NCI-H1417 treated with DMSO at 0.1 percent for 48 hours (cell line): ENCODE results near the gene ESPNL.
"Not testable (repeated sequence)": the region's sequence is repeated elsewhere in the genome, so short reads cannot be mapped to it uniquely, and the experiment has no call there.

Experiments
- DNase-seq: peaks from one replicate; lab custom pipeline; 2025; lab: John Stamatoyannopoulos, UW

Gene ESPNL

DNA sequence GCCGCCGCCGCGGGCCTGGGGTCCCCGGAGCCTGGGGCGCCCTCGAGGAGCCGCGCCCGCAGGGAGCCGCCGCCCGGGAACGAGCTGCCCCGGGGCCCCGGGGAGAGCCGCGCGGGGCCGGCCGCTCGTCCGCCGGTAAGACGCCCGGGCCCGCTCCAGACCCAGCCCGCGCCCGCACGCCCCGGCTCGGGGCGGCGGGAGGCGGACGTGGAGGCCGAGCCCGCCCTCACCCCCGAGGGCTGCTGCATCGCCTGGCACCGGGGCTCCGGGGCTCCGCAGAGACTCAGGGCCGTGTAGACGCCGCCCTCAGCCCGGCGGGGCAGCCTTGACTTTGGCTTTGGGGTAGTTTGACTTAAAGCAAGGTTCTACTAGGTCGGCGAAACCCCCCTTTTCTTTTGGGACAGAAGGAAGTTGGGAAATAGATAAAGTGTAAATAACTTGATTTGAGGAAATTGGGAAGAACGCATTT, 59.0 kb downstream of the ESPNL start:
- DNase-seq = no peak

DNA sequence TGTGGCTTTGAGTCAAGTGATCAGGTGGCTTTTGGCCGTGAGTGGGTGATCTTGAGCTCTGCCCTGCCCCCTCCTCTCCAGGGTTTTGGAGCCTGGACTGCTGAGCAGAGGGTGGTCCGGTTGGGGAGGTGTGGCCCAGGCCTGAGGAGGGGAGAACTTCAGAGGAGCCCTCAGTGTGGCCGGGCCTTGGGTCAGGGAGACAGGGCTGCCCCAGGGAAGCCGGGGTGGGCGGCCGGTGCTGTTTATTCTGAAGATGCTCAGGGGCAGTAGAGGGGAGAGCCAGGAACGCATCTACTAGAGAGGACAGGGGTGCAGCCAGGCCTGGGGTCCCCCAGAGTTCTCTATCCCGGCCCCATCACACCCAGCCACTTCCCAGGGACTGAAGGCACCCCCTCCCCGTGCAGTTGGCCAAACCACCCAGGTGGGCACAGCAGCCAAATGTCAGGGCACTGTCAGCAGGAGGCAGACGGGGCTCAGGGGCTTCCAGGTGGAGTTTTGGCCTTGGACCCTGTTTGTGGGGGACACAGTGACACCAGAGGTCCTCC, 59.6 kb downstream of the ESPNL start:
- no peak for DNase-seq

DNA sequence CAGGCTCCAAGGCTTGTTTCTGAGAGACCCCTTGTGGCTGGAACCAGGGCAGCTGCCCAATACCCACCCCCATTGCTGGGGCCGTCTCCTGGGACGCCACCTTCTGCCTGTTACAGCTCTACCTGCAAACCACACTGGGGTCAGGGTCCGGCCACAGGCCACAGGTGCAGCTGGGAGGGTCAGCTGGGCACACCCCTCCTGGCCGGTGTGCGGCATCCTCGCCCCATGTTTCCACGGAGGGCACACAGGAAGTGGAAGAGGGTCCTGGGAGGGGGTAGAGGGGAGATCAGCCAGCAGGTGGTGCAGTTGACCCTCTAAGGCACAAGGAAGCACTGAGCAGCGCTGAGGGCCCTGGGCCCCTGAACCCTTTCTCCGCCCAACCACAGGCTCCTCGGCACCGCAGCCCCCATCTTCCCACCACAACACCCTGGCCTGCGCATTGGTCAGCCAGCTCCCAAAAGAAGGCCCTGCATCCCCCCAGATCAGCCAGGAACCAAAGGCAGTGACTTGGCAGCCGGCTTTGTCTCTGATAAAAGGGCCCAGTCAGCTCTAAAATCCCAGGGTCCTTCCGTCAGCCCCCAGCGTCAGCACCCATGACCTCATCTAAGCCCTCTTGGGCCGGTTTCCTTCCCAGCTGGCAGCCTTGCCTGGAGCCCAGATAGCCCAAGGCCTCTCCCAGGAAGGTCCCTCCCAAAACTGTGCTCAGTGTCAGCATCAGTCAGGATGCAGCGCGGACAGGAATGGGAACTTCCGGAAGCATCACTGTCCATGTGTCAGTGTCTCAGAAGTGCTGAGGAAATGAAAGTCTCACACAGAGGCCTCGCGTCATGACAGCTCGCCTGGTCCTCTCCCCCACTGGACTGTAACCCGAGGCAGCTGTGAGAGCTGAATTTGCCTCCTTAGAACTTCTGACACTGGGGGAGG, 60.3 kb downstream of the ESPNL start:
- no peak for DNase-seq

DNA sequence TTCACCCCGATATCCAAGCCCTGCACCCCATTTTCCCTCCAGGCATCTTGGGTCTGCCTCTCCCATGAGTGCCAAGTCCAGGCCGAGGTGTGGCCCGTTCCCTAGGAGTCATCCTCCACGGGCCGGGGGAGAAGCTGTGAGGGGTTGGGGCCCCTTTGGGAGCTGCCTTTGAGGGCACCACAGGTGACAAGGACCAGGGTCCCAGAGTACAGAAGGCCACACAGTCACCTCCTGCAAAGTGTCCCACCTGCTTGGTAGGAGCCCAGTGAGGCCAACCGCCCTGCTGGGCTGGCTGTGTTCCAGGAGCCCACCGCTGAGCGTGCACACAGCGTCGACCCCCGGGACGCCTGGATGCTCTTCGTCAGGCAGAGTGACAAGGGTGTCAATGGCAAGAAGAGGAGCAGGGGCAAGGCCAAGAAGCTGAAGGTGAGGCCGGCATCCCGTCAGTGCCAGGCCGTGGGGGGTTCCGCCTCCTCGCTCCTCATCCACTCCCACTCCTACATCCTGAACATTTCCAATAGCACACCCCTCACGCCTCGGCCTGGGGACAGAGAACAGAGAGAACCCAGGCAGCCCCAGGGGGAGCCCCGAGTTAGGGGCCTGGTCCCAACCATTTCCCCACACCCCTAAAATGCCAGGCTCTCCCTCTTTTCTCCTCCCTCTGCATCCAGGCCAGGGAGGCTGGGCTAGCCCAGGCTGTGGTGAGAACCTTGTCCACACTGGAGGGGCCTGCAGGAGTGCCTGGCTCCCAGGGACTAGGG, 61.3 kb downstream of the ESPNL start:
- no peak for DNase-seq

DNA sequence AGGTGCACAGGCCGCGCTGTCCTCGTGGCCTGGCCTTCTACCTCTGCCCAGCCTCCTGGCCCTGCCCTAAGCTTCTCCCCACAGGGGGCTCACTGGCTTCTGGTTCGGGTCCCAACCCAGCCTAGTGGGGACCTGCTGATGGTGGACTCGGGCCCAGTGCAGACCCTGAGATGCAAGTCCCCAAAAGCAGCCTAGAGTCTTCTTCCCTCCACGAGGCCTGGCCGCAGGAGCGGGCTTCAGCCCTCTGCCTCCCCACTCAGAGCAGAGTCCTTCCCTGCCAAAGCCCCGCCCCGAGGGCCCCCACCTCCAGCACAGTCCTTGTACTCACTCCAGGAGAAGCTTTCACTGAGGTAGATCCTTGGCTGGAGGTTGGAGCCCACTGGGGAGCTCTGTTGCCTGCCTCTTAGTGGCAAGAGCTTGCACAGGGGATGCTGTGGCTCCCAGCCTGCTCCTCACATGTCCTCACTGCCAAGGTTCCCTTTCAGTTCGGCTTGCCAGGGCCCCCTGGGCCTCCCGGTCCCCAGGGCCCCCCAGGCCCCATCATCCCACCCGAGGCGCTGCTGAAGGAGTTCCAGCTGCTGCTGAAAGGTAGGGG, 62.2 kb downstream of the ESPNL start:
- no peak for DNase-seq

DNA sequence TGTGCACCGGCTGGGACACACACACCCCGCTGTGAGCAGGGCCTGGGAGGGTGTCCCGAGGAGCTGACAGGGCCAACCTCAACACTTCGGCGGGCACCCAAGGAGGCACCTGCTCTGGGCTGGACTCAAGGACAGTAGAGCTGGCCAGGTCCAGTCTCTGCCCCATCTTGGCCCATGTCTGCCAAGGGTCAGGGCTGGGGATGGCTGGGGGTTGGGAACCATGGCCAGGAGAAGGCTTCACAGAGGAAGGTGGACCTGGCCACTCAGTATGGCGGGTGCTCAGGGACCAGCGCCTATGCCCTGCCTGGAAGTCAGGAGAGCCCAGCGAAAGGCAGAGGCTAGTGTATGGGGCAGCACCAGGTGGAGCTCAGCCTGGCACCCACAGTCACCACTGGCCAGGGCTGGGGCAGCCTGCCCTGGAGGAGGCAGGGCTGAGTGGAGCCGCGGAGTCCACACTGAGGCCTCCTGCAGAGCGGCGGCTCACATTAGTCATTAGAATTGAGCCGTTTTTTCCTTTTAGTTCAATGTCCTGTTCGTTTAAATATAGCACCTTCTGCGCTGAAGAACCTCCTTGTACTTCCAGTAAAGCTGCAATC, 62.8 kb downstream of the ESPNL start:
- no peak for DNase-seq

DNA sequence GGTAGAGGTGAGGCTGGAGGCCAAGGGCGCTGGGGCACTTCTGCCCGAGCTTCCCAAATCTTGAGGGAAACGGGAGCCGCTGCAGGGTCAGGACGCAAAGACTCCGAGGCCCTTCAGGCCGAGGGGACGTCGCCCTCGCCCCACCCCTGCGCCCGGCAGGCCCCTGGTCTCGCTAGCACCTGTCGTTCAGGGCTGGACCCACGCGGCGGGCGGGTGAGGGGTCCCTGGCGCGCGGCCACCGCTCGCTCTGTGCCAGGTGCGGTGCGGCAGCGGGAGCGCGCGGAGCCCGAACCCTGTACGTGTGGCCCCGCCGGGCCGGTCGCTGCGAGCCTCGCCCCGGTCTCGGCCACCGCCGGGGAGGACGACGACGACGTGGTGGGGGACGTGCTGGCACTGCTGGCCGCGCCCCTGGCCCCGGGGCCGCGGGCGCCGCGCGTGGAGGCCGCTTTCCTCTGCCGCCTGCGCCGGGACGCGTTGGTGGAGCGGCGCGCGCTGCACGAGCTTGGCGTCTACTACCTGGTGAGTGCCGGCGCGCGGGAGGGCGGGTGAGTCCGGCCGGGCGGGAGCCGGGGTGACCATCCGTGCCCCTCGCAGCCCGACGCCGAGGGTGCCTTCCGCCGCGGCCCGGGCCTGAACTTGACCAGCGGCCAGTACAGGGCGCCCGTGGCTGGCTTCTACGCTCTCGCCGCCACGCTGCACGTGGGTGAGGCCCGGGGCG, 63.5 kb downstream of the ESPNL start:
- no peak for DNase-seq

DNA sequence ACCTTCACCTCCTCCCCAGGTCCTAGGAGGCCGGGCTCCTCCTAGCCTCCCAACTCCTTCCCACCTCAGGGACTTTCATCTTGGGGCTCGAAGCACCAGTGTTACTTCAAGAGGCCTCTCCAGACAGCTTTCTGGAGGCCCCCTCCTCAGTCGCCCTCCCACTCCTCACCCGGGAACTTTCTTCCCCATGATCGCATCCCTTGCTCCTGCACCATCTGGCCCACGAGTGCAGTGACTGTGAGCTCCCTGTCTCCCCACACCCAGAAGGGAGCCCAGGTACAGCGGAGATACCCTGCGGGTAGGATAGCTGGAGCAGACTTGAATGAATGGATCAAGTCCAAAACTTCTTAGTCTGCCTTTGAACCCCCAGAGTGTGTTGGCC, 64.8 kb downstream of the ESPNL start:
- no peak for DNase-seq

DNA sequence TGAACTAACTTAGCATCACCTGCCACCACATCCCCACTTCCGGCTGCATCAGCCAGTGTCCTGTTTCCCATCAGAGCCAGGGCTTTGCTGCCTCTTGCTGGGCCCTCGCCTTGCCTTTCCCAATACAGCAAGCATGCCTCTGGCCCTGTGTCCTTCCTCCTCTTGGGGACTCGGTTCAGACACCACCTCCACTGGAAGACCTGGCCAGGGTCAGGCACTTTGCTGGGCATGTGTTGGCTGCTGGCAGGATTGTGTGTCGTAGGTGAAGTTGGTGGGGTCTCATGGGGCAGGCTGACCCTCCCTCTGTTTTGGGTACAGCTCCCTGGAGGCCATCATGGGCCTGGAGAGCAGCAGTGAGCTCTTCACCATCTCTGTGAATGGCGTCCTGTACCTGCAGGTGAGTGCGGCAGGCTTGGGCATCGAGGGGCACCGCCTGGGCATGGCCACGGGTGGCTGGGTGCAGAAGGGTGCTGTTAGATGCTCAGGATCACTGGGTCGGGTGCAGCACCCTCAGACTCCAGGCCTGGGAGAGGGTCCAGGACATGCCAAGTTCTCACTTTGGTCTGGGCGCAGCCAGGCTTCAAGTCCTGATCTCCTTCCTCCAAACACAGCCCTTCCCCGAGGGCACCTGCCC, 65.3 kb downstream of the ESPNL start:
- no peak for DNase-seq

DNA sequence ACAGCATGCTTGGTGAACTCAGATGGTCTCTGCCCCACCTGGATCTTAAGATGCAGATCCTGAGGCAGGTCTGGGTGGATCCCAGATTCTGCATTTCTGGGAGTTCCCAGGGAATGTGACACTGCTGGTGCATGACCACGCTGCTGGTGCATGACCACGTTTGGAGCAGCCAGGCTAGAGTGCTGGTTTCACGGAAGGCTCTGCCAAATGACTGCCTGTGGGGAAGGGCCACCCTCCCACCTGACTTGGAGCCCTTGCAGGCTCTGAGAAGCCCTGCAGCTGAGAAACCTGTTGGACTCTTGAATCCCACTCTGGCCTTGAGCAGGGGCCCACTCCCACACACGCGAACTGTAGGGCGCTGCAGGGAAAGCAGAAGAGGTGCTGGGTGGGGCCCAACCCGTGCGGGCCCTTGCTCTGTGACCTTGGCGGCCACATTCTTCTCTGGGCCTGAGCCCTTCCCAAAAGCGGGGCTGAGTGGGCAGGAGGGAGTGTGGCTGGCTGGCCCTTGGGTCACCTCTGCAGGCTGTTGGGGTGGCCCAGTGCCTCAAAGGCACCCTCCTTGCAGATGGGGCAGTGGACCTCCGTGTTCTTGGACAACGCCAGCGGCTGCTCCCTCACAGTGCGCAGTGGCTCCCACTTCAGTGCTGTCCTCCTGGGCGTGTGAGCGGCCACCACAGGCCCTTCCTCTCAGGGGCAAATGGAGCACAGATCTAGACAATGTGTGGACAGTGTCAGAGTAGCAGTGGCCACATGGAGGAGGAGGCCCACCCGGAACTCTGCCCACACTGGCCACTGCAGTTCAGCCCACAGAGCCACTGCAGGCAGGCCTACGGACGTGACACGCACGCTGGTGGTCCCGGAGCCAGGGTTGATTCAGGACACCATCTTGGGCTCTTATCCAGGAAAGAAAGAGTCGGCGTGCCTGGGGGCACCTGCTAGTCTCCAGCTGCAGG, 66.5 kb downstream of the ESPNL start:
- DNase-seq = no peak

DNA sequence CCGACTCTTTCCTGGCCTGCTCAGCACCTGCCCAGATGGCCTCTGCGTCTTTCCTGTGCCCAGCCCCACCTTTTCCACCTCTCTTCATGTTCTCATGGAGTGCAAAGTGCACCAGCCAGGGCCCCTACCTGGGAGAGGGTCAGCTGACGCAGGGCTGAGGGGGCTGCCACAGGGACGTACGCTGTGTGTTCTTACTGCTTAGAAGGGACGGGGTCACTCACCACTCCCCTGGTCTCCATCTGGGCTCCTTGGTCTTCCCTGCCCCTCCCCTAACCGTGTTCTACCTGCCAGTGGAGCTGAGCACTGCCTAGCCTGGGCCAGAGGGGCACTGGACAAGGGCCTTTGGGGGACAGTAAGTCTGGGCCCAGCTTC, 67.2 kb downstream of the ESPNL start:
- no peak for DNase-seq

DNA sequence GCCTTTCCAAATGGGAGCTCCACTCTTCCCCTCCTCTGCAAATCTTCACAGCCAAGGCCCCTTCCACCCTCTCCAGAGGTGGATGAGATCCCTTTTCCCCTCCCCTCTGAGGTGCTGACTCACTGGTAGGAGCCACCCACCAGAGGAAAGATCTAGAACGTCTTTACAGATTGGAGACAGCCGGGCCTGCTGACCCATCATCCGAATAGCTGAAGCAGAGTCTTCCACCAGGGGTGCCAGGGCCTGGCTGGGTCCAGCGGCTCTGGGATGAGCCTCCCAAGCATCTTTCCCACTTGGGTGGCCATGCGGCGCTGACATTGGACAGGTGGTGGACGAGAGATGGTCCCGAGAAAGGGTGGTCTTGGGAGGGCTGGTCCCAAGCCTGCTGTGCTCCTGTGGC, 67.6 kb downstream of the ESPNL start:
- DNase-seq = no peak

DNA sequence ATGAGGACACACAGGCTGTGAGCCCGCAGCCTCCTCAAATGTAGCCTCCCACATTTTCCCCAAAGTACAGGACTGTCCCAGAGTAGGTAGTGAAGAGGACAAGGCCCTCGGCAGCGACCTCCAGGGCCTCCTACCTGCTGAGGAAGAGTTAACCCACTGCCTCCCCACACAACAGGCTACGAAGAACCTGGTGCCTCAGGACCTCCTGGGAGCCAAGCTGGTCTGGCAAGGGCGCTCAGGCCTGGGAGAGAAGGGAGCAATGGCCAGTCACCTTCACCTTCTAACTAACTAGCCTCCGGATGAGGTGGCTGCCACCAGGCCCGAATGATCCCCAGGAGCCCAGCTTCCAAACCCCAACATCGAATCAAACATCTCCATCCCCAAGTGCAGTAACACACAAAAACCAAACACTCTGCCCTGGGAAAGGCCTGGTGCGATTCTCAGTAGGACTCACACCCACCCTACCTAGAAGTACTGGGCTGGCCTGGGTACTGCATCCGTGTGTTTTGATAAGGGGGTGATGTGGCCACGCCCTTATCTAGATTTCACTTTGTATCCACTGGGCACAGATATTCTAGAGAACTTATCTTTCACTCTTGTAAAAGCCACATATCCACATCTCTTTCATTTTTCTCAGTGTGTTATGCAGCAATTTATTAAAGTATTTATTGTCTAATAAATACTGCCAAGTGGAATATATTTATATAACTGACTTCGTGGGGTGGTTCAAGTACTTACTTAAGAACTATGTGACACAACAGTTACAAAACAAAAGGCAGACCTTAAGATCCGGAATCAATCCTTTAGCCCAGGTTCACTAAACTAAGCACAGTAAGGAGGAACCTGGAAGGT, 68.3 kb downstream of the ESPNL start:
- DNase-seq = no peak

DNA sequence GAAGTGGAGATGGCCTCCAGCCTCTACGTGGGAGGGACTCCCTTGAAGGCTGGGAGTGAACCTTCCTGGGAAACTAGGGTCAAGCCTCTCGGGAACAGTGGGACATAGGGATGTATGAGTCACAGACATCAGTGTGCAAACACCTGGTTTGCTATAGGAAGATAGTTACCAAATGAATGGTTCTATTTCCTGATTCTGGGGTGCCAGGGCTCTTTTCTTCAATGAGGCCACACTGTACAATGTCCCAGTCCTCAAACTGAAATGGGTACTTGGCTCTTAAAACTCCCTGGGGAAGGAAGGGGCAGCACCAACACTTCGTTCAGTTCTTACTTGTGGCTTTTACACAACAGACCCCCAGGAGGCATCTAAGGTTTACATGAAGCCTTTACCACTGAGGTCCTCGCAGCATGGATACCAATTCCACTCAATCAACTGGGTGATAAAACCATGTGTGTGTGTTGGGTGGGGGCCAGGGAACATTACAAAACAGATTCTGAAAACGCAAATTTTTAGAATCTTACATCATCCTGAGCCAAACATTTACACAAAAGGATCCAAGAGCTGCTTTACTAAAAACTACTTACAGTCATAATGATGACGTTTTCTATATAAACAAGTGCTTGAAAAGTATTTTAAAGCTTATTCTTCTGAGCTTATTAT, 69.0 kb downstream of the ESPNL start:
- DNase-seq = no peak

DNA sequence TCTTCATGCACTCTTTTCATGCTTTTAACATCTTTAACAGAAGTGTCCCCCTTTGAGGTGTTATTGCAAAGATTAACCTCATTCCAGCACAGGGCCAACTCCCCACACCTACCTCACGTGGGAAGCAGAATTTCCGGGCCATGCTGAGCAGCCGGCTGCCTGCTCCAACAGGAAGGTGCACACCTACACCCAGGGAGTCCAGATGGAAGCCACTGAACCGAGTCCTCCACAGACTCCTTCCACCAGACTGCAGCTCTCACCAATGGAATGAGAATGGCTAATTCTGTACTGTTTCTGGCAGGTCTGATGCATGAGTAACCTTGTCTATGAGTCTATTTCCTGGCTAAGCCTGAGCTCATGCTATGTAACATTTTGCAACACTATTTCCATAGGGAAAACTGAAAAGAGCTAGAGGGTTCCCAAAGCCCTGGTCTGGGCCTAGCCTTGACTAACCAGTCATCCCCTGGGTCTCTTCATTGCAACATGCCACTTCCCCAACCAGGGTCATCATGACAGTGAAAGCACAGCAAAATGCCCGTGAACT, 69.6 kb downstream of the ESPNL start:
- no peak for DNase-seq

DNA sequence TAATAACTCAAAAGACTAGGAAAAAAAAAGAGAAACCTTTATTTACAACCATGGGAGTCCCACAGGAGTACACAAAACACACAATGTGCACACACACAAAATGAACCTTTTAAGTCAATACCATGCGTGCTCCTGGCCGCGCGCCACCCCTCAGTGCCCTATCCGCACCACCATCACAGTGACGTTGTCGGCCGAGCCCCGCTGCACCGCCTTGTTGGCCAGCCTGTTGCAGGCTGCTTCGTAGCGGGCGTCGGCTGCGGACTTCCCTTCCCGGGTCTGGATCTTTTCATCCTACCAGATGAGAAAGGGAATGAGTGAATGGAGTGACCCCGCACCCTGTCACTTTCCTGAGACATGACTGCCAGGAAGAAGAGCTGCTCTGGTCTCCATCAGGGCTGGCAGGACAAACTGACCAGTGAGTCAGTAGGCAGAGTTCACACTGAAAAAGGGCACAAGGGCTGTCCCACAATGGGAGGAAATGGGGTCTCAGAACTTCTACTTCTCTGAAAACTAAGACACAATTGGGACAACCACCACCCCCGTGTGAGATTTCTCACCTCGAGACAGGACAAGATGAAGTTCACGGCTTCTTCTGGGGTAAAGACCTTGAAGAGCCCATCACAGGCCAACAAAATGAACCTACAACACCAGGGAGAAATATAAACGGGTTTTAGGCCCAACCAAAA, 70.4 kb downstream of the ESPNL start:
- DNase-seq = no peak

DNA sequence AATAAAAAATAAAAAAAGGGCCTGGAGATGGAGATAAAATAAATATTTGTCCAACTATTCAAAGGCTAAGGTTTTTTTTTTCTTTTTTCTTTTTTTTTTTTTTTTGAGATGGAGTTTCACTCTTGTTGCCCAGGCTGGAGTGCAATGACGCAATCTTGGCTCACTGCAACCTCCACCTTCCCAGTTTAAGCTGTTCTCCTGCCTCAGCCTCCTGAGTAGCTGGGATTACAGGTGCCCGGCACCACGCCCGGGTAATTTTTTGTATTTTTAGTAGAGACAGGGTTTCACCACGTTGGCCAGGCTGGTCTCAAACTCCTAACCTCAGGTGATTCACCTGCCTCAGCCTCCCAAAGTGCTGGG, 70.9 kb downstream of the ESPNL start:
- DNase-seq = not testable (repeated sequence)
